GM18873 (cell line): ENCODE results near the gene BMPR1B.

Source experiments
- ATAC-seq: cut with Tn5 transposase; IDR thresholded peaks from one replicate; pipeline ENCODE4 v1.9.1; 2021; ENCODE audit warnings: mild to moderate bottlenecking, moderate library complexity, moderate number of reproducible peaks; ENCODE audit not compliant: unreplicated experiment, low FRiP score

The BMPR1B gene

DNA sequence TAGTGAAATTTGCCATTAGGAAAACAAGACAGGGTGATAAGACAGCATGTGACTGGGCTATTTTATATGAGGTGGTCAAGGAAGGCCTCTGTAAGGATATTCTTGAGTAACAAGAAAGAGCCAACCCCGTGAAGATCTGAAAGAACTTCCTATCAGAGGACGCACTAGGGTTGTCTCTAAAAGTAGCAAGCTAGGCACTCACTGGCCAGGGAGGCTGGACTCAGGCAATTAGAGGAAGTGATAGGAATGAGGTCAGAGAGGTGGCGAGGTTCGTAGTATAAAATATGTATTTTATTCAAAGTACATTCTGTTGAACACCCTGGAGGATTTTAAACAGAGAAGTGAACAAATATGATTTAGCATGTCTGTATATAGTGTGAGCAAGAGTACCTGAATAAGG is 4.6 kb downstream of the BMPR1B start:
- ATAC-seq = no peak

DNA sequence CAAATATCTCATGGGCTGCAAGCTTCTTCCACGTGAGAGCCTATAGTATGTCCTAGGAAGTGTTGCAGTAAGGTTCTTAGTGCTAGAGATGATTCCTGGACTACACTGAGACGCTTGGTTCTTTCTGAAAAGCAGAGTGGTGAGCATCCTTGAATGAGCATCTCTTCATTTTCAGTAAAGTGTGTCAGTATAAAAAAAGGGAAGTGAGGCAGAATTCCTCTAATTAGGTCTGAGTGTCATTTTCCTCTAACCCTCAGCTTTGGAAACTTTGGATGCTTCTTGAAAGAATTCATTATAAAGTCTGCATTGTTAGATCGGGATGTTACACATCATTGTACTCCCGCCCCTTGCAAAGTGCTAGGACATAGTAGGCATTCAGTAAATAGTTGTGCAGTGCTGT is 5.2 kb downstream of the BMPR1B start:
- no peak for ATAC-seq

DNA sequence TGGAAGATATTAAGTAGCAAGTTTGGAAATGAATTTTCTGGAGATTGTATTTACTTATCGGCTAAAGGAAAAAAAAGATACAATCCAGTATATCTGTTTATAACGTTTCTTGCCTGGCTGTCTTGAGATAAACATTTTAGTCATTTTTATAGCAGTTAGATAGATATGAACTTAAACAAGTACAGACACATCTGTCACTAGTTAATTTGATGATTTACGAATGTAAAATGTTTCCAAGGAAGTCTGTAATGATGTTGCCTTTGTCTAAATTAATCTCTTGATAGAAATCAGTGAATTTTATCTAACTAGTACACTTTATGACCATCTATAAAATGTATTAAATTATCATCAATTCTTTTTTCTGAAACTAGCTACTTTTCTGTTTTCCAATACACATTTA is 5.7 kb downstream of the BMPR1B start:
- ATAC-seq = no peak

DNA sequence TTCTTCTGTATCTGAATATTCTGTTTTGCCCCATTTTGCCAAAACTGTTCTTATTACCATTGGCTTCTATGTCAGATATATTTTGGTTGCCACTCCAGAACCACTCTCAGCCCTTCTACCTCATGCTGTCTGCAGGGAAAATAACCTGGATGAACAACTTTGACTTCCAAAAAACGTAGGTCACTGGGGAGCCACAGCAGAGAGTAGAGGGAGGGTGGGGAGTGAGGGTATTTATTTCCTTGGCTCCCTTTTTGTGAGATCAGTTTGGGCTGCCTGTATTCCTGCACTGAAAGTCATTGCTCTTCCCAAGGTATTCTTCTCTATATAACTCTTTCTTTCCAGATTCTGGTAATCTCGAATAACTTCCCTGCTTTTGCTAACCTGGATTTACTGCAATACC is 6.3 kb downstream of the BMPR1B start:
- no peak for ATAC-seq

DNA sequence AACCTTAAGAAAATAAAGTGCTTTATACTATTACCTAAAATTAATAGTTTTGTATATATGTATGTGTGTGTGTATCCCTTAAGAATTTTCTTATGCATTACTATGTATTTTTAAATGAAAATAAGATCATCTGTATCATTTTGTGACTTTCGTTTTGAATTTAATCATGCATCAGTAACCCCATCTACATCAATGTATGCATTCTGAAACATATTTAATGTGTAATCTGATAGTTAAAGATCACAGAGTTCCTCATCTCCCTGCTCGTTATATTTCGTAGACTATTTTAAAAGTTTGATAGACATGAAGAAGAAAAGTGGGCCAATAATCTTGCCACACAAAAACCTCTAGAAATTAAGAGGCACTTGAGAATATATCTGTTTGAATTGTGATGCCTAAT is 7.4 kb downstream of the BMPR1B start:
- ATAC-seq = no peak

DNA sequence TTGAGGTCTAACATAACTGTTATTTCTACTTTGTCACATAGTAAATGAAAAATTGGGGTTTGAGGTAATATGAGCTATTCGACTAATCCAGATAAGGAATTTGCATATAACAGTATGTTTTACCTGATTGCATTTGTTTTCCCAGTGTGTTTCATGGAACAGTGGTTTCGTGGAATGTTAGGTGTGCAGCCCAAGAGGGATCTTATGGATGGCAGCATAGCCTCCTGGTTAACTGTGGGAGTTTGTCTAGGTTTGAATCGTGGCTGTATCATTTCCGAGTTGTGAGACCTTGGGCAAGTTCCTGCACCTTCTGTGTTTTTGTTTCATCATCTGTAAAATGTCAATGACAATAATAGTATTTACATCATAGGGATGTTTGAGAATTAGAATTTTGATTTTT is 7.9 kb downstream of the BMPR1B start:
- no peak for ATAC-seq

DNA sequence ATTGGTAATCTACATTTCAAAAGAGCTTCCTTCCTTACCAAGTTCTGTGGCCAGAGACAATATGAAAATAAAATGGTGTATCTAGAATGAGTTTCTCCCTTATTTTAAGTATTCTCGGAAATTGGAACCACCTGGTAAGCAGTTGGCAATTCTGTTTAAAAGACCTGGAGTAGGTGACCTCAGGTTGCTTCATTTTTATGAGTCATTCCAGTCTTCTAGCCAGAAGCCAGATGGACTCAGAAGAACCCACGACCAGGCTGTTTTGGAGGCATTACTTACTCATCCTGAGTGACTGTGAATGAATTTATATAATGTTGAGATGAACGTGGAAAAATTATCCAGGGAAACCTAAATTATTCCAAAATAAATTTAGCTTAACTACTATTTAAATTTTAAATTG is 9.1 kb downstream of the BMPR1B start:
- ATAC-seq = no peak

DNA sequence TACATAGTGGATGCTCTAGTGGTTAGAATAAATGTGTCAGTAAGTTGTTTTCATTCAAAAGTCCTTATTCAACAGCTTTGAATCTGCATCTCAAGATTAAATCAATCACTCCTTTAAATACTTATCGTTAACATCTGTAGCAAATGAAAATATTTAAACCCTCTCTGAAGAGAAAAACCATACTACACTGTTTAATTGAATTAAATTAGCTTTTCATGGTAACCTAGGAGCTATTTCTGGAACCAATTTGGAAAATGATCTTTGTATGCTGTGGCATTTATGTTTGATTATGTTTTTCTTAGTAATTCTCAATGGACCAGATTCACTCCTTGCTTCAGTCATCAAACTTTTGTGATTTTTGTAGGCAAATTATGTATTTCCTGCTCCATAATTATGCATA is 9.7 kb downstream of the BMPR1B start:
- ATAC-seq = no peak

DNA sequence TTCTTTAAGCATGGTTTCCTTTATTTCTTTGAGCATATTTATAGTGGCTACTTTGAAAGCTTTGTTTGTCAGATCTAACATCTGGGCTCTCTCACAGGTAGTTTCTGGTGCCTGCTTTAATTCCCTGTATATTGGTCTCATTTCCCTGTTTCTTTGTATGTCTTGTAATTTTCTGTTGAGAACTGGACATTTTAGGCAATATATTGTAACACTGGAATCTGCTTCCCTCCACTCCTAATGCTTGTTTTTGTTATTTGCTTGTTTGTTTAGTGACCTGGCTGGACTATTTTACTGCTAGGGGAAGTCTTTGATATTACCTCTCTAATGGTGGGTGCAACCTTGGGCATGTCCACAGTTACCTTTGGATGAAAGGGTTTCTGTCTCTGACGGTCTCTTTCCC is 25.0 kb downstream of the BMPR1B start:
- ATAC-seq = no peak

DNA sequence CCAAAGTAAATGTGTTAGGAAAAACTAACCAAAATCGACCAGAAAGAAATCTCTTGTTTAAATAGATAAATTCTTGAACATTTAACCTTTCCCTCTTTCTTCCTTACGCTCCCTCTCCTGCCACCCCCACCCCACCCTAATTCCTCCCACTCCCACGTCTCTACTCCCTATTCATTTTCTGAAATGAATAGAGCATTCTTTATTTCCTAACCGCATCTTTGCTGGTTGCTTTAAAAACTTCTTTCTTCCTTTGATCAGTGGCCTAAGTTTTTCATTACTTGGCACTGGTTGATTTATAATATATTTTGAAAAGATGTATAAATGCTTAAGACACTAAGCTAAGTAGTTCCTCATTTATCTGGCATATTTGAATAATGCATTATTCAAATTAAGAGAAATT is 33.9 kb downstream of the BMPR1B start:
- ATAC-seq = no peak

DNA sequence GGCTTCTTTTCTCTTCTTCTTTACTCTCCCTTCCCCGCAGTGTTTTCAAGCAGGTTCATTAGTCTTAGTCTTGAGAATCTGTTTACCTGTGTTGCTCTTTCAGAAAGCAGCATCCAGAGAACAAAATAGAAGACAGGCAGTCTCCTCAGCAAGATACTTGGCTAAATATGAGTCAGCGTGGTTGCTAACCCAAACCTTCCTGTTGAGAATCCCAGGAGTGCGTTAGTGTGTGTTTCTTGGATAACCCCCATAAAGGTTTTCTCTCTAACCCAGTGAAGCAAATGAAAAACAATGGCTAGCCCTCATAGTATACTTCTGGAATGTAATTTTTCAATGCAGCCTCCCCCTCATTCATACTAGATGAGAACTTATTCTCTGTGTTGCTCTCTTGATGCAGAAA is 41.1 kb downstream of the BMPR1B start:
- ATAC-seq = no peak

DNA sequence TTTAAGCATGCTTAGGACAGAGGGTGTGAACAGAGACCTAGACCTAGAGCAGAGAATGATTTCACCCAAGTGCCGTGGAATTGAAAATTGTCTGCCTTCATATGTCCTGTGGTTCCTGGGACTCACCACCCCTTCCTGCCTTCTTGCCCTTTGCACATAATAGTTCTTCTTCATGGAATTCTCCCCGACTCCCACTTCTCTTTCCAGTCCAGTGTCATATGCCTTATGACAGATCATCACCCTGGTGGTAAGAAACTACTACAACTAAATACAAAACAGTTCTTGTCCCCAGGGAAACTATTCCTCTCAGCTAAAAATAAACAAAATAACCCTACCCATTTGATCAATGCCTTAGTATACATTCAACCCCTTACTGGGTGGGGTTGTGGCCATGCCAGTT is 43.3 kb downstream of the BMPR1B start:
- ATAC-seq = no peak

DNA sequence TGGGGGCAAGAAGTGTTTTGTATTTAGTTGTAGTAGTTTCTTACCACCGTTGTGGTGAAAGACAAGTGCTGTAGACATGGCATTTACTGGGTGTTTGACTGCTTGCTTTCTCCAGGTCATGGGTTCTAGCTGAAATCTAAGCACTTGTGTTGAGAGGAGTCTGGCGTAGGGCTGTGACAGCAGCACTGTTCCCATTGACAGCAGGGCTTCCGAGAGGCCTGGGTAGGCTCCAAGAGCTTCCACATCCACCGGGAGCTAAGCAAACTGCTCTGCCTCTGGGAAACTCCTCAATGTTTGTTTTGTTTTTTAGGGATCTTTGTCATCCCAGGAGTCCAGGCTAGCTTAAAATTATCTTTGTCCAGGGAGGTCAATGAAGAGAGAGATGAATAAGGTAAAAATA is 44.3 kb downstream of the BMPR1B start:
- ATAC-seq = no peak

DNA sequence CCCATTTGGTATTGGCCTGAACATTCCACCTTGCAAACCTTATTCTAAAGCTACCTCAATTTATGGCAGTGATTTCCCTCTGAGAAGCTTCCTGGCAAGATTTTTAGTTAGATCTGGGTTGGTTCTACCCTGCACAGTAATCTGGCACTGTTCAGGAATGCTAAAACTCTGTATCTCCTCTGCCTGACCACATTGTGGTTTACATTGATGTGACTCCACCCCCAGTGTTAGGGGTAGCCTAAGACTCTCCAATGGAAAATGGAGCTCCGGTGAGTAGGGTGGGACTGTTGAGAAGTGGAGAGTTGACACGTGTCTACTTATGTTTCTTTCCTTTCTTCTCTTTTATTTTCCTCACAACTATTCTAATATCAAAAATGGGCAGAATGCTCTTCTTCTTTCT is 45.4 kb downstream of the BMPR1B start:
- no peak for ATAC-seq

DNA sequence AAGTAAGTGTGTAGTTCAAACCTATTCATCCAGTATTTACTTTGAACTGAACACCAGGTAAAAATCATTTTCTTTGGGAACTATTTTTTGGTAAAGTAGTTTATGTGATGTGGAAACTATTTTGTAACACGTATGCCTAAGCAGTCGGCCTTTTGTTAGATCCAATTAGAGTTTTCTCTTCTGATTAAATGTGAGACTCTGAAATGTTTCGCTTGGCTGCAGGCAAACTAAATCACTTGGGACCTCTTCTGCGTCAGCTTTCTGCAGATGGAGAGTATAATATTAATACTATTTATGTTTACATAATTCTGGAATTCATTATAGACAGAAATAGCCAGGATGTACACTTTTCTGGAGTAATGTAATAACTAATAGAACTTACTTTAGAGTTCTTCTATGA is 46.9 kb downstream of the BMPR1B start:
- ATAC-seq = no peak

DNA sequence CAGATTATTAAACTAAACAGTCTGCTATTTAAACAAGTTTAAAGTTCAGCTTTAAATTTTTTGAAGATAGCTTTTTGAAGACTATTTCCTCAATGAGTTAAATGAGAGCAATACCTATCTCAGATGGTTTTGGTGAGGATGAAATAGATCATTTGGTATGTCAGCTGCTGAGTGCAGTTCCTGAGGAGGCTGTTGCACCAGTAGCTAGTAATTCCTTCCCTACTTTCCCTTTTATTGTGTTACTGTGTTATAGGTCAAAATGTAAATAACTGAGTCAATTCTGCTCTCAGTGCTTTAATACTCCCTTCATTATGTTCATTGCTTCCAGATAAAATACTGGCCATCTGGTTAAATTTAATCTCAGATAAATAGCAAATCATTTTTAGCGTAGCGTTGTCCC is 48.6 kb downstream of the BMPR1B start:
- ATAC-seq = no peak

DNA sequence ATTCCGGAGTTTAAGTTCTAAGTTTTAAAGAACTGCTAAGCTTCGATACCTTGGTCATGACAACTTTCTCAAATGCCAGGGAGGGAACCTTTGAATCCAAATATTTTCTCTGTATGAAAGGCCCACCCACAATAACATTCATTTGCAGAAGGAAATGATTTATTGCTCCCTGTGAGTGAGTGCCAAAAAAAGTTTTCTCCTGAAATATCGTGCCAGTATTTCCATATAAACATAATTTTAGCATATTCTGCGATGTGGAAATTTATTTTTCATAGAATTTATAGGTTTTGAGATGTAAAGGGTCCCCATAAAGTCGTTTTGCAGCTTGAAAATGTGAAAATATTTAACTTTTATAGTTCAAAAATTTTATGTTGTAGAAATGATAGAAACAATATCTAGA is 53.9 kb downstream of the BMPR1B start:
- no peak for ATAC-seq

DNA sequence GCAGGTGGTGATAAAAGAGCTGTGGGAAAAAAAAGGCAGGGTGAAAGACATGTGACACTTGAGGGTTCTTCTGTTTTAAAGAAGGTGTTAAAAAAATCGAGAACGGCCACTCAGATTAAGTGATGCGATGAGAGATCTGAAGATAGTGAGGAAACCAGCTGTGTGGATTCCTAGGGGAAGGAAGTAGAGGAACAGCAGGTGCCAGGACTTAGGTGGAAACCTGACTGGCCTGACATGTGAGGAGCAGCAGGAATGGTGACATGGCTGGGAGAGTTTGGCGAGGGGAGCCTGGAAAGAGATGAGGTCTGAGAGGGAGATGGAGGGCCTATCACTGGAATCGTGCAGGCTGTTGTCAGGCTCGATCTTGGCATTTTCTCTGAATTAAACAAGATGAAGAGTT is 55.5 kb downstream of the BMPR1B start:
- no peak for ATAC-seq

DNA sequence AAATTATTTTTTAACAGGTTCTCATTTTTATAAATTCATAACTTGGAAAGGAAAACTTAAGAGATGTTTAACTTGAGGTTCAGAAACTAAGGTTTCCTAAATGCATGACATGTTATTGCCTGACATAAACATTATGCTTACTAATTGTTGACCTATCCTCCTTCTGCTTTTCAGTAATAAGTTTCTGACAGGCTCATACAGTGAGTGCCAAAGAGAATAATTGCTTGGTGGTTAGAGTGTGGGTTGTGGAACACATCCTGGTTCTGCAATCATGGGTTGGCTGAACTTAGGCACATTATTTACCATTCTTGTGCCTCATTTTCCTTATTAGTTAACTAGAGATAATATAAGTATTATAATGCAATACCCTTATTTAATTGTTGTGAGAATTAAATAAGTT is 56.5 kb downstream of the BMPR1B start:
- ATAC-seq = peak; percentile 71

DNA sequence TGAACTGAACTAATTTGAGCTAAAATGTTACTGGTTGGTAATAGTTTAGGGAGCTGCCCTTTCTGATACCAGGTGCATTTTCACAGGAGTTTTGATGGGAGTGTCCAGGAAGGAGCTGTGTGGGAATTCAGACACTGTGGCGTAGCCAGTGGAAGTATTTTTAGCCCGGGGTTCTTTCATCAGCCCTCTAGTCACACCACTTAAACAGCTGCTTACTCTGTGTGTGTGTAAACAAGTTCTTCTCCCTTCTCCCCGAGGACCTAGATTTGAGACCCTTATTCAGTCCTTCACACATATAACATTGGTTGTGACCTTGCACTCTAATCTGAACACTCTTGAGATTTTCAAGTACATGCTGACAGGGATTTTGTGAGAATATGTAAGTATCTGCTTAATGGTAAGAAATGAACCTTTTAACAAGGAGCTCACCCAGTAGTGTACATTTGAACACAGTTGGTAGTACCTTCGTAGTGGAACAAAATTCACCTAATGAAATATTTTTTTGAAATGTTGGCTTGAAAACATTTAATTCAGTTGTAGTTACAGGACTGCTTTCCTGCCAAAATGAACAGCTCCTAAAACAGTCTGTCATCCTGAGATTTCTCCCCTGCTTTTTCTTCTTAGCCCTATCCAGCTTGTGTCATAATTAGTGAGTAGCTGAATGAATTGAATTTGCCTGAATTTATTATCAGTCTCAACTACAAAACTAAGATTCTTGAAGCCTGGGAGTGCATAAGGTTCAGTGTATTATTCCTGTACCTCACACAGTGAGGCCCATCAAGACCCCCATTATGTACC is 61.8 kb downstream of the BMPR1B start:
- no peak for ATAC-seq

DNA sequence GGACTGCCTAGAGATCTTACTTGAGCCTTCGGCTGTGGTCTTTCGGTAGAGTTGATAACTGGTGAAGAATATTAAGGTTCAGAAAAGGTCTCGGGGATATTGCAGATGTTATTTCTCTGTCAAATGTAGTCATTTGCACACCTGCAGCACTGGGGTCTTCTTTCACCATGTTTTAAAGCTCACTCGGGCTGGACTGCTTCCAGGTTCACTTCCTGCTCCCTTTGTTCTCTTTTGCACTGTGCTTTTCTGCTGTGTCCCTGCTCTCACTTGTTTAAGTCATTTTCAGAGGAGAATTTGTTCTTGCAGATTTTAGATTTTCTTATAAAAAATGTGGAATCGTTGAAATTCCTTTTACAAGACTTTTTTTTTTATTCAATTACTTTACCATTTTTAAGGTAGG is 68.5 kb downstream of the BMPR1B start:
- ATAC-seq = no peak

DNA sequence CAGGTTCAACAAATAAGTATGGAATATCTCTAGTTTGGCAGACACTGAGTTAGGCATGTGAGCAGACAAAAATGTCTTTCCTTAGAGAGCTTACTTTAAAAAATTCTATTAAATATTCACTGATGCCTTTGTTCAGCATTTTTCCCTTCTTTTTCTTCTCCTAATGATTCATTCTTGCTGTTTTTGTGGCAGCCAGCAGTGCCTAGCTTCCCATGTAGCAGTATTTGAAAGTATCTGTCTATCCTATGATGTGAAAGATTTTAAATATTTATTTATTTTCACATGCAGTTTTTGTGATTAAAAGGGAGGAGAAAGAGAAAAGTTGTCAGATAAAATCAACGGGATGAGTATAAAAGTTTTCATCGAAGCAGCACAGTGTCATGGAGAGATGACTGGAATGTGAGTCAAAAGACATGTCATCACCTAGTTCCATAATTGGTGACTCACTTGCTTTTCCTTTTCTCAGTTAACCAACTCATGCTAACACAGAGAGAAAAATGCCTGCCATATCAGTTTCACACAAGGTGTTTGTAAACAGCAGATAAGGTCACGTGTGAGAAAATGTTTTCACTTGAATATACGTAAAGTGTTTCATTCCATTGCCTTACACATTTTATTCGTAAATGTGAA is 69.8 kb downstream of the BMPR1B start:
- ATAC-seq = no peak
